Activated effector memory CD4-positive, alpha-beta T cell treated with Interleukin-2 at 50 U/mL for 16 hours (primary cell): Measurements from ENCODE around the gene GZF1.
A peak's percentile ranks its signal among the peaks of the same experiment; 100 is the strongest.

ENCODE experiments used
- DNase-seq: peaks from one replicate; pipeline ENCODE4 v3.0.0-alpha.2; 2020

GZF1 gene

DNA sequence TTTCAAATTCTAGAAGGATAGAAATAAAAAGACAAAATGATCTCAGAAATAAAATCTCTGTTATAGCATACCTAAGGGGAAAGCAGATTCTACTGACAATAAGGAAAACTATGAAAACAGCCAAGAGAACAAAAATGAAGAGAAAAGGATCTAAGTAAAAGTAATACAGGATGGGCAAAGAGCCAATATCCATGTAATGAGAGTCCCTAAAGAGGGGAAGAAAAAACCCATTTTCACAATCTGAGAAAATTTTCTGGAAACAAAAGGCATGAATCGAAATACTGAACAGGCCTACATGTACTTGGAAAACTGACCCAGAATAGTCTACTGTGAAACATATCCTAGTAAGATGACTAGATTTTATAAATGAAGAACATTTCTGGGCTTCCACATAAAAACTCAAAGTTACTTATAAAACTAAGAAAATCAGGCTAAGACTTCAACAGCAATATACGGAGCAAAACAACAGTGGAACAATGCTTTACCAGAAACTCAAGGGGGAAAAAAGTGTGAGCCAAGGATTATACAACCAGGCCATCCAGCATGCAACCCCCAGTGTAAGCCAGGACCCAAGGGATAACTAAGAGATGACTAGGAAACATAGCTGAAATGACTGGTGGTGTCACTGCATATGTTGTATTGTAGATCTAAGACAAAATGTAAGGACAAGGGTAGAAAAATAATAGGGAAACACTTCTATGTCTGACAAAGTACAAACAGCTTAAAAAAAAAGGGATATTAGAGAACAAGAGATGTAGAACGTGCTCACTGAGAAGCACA, 49.1 kb downstream of the GZF1 start:
- DNase-seq: no peak

DNA sequence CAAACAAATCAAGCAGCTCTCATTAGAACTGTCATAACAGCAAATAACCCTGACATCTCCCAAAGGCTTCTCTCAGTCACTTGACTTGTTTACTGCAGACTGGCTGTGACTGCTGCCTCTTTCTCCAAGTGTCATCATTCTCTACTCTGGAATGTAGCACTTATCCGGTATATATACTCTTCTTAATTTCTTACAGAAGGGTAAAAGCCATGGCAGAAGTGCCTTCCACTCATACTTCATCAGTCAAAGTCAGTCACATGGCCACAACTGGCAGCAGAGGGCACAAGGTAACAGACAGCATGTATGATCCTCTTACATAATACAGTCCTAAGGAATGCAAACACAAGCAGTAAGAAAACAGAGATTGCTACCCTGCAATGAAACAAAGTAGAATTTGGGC, 50.0 kb downstream of the GZF1 start:
- DNase-seq: no peak

DNA sequence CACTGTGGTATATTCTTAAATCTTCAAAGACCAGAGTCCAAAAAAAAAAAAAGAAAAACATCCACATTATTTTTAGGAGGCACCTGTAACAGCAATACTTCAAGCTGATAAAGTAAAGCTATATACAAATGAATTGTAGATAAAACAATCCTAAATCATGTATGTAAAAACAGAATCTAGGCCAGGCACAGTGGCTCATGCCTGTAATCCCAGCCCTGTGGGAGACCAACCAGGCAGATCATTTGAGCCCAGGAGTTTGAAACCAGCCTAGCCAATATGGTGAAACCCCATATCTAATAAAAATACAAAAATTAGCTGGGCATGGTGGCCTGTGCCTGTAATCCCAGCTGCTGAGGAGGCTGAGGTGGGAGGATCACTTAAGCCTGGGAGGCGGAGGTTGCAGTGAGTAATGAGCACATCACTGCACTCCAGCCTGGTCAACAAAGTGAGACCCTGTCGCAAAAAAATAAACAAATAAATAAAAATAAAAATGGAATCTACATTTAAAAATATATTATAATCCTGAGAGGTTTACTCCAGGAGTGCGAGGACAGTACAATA, 52.0 kb downstream of the GZF1 start:
- no peak for DNase-seq

DNA sequence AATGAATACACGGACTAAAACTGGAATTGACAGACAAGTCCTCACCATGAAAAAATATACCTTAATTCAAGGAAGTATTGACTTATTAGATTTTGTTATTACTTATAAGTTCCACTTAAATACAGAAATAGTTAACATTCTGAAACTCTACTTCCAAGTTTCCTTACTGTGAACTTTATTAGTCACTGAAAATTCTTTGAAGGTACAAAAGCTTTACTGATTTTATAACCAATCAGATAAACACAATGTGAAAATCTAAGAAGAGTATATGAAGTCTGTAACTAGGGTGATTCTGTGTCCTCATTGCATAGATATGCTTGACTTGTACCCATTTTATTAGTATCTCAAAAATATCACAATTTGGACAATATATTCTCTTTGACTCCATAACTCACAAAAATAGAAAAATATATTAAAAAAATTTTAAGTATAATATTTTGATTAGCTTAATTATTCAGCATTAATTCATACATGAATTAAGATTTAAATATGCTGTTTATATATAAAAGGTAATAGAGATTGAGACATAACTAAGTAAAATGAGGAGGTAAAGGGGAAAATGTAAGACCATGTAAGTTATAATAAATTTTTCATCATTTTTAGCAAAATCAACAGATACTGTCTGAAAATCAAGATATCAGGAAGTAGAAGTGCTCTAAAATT, 52.7 kb downstream of the GZF1 start:
- DNase-seq: no peak

DNA sequence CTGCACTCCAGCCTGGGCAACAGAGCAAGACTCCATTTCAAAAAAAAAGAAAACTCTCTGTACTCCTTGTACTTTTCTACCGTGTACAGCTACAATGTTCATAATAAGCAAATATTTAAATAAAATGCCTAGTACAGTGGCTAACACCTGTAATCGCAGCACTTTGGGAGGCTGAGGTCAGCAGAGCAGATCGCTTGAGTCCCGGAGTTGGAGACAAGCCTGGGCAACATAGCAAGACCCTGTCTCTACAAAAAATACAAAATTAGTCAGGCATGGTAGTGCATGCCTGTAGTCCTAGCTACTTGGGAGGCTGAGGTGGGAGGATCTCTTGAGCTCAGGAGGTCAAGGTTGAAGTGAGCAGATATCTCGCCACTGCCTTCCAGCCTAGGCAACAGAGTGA, 53.6 kb downstream of the GZF1 start:
- DNase-seq: no peak

DNA sequence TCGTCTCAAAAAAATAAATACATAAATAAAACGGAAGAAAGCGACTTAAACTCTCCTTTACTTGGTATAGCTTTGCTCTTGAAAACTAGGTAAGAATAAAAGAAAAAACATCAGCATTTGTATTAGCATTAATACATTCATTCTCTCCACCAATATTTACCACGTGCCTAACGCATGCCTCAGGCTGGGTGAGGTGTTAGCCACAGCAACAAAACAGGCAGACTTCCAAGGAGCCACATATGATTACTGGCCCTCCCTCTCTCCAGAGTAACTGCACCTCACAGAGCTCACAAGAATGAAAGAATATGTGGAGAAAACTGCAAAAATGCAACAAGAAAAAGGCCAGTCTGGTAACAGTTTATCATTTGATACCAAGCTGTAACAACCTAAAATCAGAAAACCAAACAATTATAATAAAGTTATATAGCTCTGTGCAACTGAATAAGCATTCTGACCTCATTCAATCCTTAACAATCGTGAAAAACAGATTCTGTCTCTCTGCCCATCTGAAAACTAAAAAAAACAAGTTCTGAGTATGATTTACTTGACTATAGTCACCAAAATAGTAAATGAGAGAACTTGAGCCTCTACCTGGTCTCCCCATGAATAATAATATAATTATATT, 54.1 kb downstream of the GZF1 start:
- DNase-seq: no peak

DNA sequence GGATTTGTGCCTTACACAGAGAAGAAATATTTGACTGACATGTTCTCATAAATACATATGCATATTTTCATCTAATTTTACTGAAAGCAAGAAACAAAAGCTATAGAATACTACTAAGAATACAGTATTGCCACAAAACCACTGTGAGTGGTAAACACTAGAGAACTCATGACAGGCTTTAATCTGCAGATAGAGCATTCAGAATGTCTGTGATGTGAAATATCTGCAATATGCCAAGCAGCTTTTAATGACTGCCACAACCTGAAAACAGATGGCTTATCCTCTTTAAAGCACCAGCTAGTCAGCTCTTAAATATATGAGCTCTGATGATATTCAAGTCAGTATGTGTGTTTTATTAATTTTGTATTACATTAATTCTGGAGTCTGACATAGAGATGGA, 55.9 kb downstream of the GZF1 start:
- DNase-seq: no peak

DNA sequence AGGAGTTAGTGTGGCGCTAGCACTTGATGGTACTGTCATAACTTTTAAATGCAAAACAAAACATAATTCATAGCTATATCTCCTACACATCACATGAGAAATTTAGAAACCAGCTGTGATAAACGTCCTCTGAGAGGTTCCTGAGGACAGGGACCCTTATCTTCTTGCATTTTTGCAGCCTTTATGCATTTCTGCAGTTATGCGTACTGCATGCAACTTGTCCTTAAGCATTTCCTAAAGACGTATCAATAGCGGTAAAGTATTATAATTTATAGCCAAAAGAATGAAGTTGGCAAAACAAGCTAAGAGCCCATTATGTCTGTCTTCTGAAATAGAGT, 57.6 kb downstream of the GZF1 start:
- no peak for DNase-seq

DNA sequence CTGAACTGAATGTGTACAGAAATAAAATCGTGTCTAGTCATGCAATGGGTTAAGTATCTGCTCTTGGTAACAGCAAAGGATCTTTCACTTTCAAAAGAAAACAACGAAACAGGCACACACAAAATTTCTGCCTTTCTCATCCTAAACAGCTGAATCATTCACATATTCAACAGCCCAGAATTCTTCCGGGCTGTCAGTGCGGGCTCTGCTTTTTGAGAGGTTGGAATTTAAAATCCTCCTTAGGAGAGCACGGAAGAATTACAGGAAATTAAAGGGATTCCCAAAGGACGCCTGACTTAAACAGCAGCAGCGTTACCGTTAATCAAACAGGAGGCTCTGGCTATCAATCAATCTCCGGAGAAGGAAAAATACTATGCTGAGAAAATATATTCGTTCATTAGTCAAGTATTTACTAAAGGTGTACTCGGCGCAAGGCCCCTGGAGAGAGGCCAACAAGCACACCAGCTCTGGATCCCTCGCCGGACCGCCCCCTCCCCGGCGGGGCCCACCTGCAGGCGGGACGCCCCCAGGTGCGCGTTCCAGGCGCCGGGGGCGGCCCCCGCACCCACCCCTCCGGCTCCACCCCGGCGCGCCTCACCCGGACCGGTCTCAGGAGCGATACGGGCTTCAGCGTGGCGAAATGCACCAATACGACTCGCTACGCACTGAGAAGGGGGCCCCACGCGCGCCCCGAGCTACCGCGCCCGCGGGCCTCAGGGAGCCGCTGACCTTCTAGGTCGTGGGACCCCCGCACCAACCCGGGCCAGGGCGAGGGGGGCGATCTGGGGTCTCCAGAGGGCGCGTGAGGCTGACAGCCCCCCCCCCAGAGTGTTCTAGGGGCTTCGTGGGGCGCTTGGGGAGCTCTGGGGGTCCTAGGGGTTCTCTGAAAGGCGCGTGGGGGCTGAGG, 58.3 kb downstream of the GZF1 start:
- peak; percentile 31 for DNase-seq

DNA sequence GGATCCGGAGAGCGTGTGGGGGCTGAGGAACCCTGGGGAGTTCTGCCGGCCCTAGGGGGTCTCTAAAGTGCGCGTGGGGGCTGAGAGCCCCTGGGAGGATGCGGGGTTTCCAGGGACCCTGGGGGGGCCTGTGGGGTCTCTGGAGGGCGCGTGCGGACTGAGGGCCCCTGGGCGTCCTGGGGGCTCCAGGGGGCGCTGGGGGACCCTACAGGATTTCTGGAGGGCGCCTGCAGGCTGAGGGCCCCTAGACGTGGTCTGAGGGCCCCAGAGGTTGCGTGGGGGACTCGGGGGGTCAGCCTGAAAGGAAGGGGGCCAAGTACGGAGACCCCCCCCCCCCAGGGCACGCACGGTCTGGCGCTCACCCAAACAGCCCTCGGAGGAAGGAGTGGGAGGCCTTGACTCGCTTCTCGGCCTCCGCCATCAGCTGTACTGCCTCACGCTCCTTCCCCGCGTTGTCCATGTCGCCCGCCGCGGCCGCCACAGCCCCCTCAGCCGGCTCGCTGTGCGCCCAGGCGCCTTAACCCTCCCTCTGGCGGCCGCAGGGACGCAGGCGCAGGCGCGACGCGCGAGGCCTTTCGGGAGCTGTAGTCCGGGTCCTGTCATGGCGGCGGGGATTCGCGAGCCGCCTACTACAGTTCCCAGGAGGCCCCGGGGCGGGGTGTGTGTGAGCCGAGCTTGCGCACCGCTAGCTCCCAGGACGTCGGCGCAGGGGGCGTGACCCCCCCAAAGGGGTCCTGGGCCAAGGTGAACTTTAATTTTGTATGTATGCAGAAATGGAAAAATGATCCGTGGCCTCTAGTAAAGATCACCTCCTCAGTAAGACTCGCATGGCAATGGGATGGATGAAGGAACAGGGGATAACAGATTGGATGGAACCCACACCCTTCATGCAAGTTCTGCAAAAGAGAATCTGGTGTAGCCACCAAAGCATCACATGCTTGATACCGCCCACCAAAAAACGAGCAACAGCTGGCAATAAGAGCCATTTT, 59.3 kb downstream of the GZF1 start, which contains the start of gene NAPB:
Gene NAPB (minus strand): TSS at position 546 of the 989 bp plus-strand sequence. CDS start 86 bp downstream, at position 460.
- DNase-seq: peak; percentile 88
